ENCODE data around the gene AZI2.

Gene AZI2

GRCh38 chr3:28294667-28295413 lies 53.8 kb downstream of the AZI2 start:
- no peak overlapping the region for H3K4me3 ChIP-seq (ENCODE audit: low read length)
- TF ChIP-seq CTCF (conservative IDR thresholded peaks at IDR 0.05; ENCODE audit: low read depth, low read length), result no peak
- DNase-seq (ENCODE audit: low read depth), result no peak

- TF ChIP-seq CTCF (conservative IDR thresholded peaks at IDR 0.05; ENCODE audit: low read depth, low read length), result no peak
- DNase-seq (ENCODE audit: low read depth), result no peak
- H3K4me3 ChIP-seq (ENCODE audit: low read length), result no peak overlapping the region
These were observed 56.0 kb downstream of the AZI2 start for GRCh38 chr3:28292622-28293021.

GRCh38 chr3:28291577-28291976 lies 57.0 kb downstream of the AZI2 start:
- no peak overlapping the region for H3K4me3 ChIP-seq (ENCODE audit: low read length)
- no peak for TF ChIP-seq CTCF (conservative IDR thresholded peaks at IDR 0.05; ENCODE audit: low read depth, low read length)
- DNase-seq (ENCODE audit: low read depth), result no peak

- H3K4me3 ChIP-seq (ENCODE audit: low read length), result no peak overlapping the region
- no peak for DNase-seq (ENCODE audit: low read depth)
- no peak for TF ChIP-seq CTCF (conservative IDR thresholded peaks at IDR 0.05; ENCODE audit: low read depth, low read length)
These were observed 57.7 kb downstream of the AZI2 start for GRCh38 chr3:28290863-28291300.

GRCh38 chr3:28287046-28287445 lies 61.6 kb downstream of the AZI2 start:
- H3K4me3 ChIP-seq (ENCODE audit: low read length), result no peak overlapping the region
- TF ChIP-seq CTCF (conservative IDR thresholded peaks at IDR 0.05; ENCODE audit: low read depth, low read length), result no peak
- DNase-seq (ENCODE audit: low read depth), result no peak

- DNase-seq (ENCODE audit: low read depth), result peak; percentile 5
- H3K4me3 ChIP-seq (ENCODE audit: low read length), result no peak overlapping the region
- peak; percentile 60 for TF ChIP-seq CTCF (conservative IDR thresholded peaks at IDR 0.05; ENCODE audit: low read depth, low read length)
These were observed 62.0 kb downstream of the AZI2 start for GRCh38 chr3:28286595-28286994.

- no peak for TF ChIP-seq CTCF (conservative IDR thresholded peaks at IDR 0.05; ENCODE audit: low read depth, low read length)
- DNase-seq (ENCODE audit: low read depth), result no peak
- no peak overlapping the region for H3K4me3 ChIP-seq (ENCODE audit: low read length)
These were observed 67.8 kb downstream of the AZI2 start for GRCh38 chr3:28280781-28281180.
